ENCODE measurements around the gene TMEM14B.
"Not testable (repeated sequence)": the region's sequence is repeated elsewhere in the genome, so short reads cannot be mapped to it uniquely, and the experiment has no call there.

TMEM14B gene

DNA sequence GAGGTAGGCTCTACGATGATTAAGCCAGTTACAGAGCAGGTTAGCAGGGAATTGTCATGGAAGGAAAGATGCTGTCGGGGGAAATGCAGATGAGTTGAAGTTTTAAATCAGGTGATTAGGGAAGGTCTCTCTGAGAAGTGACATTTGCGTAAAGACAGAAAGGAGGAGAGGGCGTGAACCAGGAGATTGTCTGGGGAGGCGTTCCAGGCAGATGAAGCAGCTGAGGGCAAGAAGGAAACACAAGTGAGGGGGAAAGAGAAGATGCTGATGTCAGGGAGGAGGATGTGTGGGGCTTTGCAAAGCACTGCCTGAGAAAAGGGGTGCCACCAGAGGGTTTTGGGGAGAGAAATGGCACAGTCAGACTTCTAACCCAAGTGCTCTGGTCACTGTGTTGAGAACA lies 2.5 kb upstream of the TMEM14B start:
- no peak for DNase-seq (ENCODE audit: low read depth, low spot score)

DNA sequence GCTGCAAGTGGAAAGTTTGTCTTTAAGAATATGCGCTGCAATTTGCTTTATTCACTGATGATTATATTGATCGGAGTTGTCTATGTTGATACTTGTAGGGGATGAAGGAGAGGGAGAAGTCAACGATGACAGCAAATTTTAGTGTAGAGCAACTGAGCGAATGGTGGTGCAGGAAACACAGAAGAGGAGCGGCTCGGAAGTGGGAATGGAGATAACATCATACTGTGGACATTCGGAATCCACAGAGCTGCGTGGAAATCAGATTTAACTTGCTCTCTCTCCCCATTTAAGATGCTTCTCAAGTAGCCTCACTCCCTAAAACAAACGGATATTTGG lies 722 bp upstream of the TMEM14B start:
- no peak for DNase-seq (ENCODE audit: low read depth, low spot score)

GRCh38 chr6:10749734-10750133 lies 2.1 kb downstream of the TMEM14B start:
- no peak for DNase-seq (ENCODE audit: low read depth, low spot score)

GRCh38 chr6:10750568-10750967 lies 3.0 kb downstream of the TMEM14B start:
- not testable (repeated sequence) for DNase-seq (ENCODE audit: low read depth, low spot score)

GRCh38 chr6:10751757-10752156 lies 4.2 kb downstream of the TMEM14B start:
- DNase-seq (ENCODE audit: low read depth, low spot score): not testable (repeated sequence)

- DNase-seq (ENCODE audit: low read depth, low spot score): no peak
Measured at GRCh38 chr6:10756085-10756484, 8.5 kb downstream of the TMEM14B start.

- peak; percentile 91 for DNase-seq (ENCODE audit: low read depth, low spot score)
Measured at GRCh38 chr6:10759312-10759839, 11.8 kb downstream of the TMEM14B start.

DNA sequence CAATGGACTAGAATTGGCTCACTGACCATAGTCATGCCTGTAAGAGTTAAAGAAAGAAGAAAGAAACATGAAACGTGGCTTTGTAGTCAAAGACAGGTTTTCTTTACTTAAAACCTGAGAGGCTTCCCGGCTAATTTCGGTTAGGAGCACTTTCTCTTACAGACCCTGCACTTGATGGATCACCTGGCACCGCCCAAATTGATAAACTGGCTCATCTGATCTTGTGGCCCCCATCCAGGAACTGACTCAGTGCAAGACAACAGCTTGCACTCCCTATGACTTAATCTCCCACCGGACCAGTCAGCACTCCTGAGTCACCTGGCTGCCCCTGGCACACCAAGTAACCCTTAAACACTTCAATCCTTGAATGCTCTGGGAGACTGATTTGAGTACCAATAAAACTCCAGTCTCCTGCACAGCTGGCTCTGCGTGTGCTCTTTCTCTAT lies 12.3 kb downstream of the TMEM14B start:
- peak; percentile 78 for DNase-seq (ENCODE audit: low read depth, low spot score)

GRCh38 chr6:10763006-10763405 lies 15.4 kb downstream of the TMEM14B start:
- DNase-seq (ENCODE audit: low read depth, low spot score): peak; percentile 35

- DNase-seq (ENCODE audit: low read depth, low spot score): no peak
Measured at GRCh38 chr6:10769419-10769818, 21.8 kb downstream of the TMEM14B start.

DNA sequence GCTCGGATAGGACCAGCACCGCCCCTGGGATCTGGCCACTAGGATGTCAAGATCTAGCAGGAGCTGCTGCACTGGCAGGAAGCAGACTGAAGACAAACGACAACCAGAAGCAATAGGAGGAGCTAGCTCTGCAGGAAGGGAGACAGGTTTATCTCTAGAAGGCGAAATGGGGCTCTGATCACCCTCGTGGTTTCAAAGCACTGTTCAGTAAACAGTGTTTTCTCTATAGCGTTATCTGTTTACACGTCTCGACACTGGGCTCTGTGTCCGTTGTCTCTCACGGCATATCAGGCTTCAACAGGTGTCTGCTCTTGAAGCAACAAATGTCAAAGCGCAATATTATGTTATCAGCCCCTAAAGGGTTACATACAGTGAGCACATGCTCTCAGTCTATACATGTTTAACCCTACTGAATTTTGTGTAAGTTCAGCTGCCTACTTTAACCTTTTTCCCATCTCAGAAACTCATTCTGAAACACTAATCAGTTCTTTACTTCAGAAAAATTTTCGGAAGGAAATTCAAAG lies 23.8 kb downstream of the TMEM14B start:
- no peak for DNase-seq (ENCODE audit: low read depth, low spot score)

DNA sequence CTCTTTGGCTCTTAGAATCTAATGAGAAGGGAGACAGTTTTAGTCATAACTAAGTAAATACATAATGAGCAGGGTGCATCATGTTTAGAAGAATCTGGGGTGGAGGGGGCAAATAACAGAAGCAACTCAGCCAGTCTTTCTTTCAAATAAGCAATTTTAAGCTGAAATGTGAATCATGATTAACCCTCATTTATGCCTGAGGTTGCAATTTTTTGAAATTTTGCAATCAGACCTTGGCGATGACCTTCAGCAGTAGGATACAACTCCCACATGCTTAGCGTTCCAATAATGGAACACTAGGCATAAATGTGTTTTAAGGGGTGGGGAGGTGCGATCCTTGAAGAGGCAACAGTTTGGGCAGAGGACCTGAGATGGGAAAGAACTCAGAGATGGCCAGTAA lies 30.6 kb downstream of the TMEM14B start:
- DNase-seq (ENCODE audit: low read depth, low spot score): no peak

GRCh38 chr6:10779076-10779475 lies 31.5 kb downstream of the TMEM14B start:
- DNase-seq (ENCODE audit: low read depth, low spot score): no peak

DNA sequence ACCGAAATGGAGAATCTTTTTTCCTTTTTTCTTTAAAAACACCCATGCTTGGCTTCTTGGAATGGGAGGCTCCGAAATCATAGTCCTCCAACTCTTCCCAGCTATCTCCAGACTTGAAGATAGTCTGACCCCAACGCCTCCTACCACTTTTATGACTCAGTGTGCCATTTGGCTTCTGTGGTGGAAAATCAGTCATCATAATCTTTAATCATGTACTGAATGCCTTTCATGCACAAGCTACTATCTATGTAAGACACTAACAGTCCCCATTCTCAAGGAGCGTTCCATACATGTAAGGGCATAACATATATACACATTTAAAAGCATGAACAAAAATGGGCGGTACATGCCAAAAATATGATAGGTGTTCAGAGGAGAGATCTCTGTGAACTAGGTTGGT lies 44.1 kb downstream of the TMEM14B start:
- DNase-seq (ENCODE audit: low read depth, low spot score): no peak

- no peak for DNase-seq (ENCODE audit: low read depth, low spot score)
Measured at GRCh38 chr6:10792101-10792500, 44.5 kb downstream of the TMEM14B start.

GRCh38 chr6:10793035-10793434 lies 45.4 kb downstream of the TMEM14B start:
- no peak for DNase-seq (ENCODE audit: low read depth, low spot score)

GRCh38 chr6:10793695-10794094 lies 46.1 kb downstream of the TMEM14B start:
- DNase-seq (ENCODE audit: low read depth, low spot score): no peak

GRCh38 chr6:10794239-10794638 lies 46.6 kb downstream of the TMEM14B start:
- DNase-seq (ENCODE audit: low read depth, low spot score): peak; percentile 2

- DNase-seq (ENCODE audit: low read depth, low spot score): peak; percentile 46
Measured at GRCh38 chr6:10800810-10801209, 53.2 kb downstream of the TMEM14B start.

DNA sequence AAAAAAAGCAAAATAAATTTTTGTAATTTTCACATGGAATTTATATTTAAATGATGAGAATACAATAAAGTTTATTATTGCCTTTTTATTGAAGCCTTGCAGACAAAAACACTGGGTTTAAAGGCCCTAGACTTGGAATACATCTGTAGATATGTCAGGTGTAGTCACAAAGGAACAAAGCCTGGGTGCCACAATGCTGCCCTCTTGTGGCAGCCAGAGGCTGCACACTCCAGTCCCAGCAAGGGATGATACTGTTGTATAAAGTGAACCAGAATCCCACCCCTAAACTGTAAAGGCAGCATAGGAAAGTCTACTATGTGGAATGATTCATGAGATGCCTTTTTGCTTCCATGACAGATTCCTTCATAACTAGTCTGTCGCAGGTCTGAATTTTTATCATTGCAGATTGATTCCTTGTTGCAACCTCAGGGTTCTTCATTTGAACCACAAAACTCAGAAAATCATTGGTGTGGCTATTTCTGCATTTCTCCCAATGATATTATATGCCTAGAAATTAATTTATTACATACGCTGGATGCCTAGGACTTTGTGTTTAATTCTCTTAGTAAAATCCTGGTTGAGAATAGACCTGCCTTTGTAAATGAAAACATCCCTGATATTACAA lies 53.7 kb downstream of the TMEM14B start:
- peak; percentile 83 for DNase-seq (ENCODE audit: low read depth, low spot score)

Measured in astrocyte of the hippocampus (primary cell).